MM.1S (cell line): Measurements from ENCODE around the gene ZNF782.

ENCODE experiments used
- CTCF ChIP-seq: fragments of 300-600 bp; sonication (generic); IDR thresholded peaks from 2 replicates; pipeline ENCODE4 v1.5.1; 2016; ENCODE audit warnings: antibody characterized with exemption, low read length, mixed read lengths
- EZH2 ChIP-seq: fragments of 300-600 bp; sonication (generic); optimal IDR thresholded peaks from 2 replicates; pipeline ENCODE3; 2017; ENCODE audit warnings: low read depth, mild to moderate bottlenecking, antibody characterized with exemption, low read length, mixed read lengths

DNA sequence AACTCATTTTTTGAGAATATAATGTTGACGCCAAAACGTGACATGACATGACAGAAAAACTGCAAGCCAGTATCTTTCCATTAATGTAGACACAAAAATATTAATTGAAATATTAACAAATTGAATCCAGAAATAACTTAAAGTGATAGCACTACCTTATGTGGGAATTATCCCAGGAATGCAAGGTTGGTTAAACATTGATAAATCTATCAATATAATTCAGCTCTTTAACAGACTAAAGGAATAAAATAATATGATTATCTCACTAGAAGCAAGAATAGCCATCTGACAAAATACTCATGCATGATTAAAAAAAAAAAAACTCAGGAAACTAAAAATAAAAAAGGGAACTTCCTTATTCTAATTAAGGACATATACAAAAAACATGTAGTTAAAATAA is 83.2 kb downstream of the ZNF782 start:
- TF ChIP-seq CTCF: no peak
- TF ChIP-seq EZH2: no peak
